WI38 (cell line): Measurements from ENCODE around the gene ESPN.
"Not testable (repeated sequence)": the region's sequence is repeated elsewhere in the genome, so short reads cannot be mapped to it uniquely, and the experiment has no call there.

Experiments
- H3K4me3 ChIP-seq: 2 replicates; pipeline ENCODE4 v1.5.1; 2011; ENCODE audit warnings: low read depth, mild to moderate bottlenecking, control low read depth, low read length
- CTCF ChIP-seq: IDR thresholded peaks from 2 replicates; pipeline ENCODE4 v1.5.1; 2012; ENCODE audit warnings: low read depth, mild to moderate bottlenecking, control low read depth, low read length

Gene ESPN

GRCh38 chr1:6424000-6424565 is 493 bp upstream of the ESPN start:
- H3K4me3 ChIP-seq, result no peak overlapping the region
- TF ChIP-seq CTCF, result no peak

- H3K4me3 ChIP-seq, result no peak overlapping the region
- no peak for TF ChIP-seq CTCF
Observed at GRCh38 chr1:6425658-6426057, 1.1 kb downstream of the ESPN start.

GRCh38 chr1:6426277-6426971 is 1.8 kb downstream of the ESPN start:
- no peak for TF ChIP-seq CTCF
- H3K4me3 ChIP-seq, result no peak overlapping the region

GRCh38 chr1:6426972-6427350 is 2.4 kb downstream of the ESPN start:
- H3K4me3 ChIP-seq, result no peak overlapping the region
- TF ChIP-seq CTCF, result no peak

GRCh38 chr1:6427441-6428390 is 3.1 kb downstream of the ESPN start:
- H3K4me3 ChIP-seq, result no peak overlapping the region
- TF ChIP-seq CTCF, result no peak

- H3K4me3 ChIP-seq, result not testable (repeated sequence)
Observed at GRCh38 chr1:6428453-6428852, 3.9 kb downstream of the ESPN start.

GRCh38 chr1:6429660-6430411 is 5.3 kb downstream of the ESPN start:
- not testable (repeated sequence) for H3K4me3 ChIP-seq

- H3K4me3 ChIP-seq, result not testable (repeated sequence)
Observed at GRCh38 chr1:6431645-6432579, 7.3 kb downstream of the ESPN start.
